ENCODE results near the gene CDPF1. TPM values are rescaled to one million over a fixed set of nuclear protein-coding genes. Genes with fewer than 3 reads are reported as not detected.
A peak's percentile ranks its signal among the peaks of the same experiment; 100 is the strongest.

CDPF1 gene
- total RNA-seq, 2 experiments from 2014 or later, result 1.6 to 2.6 TPM

- CTCF ChIA-PET, result interaction anchor here (1.2 kb wide), 1 partner anchor 34 kb away, joined by 3 read pairs; the partner anchor contains the start of gene GTSE1
- no peaks in the 10 kb centered on the region for H3K36me3 ChIP-seq (ENCODE audit: insufficient read depth, low read length)
- H3K27ac ChIP-seq (ENCODE audit: low read depth in 1 of 2, low read length in 2 of 2), result no peak overlapping the region
- peaks cover 7% of the 10 kb centered on the region for H3K4me1 Mint-ChIP-seq (ENCODE audit: low read depth)
- peaks cover 0 to 11% of the 10 kb centered on the region in 2 experiments for H3K9me3 ChIP-seq (ENCODE audit: control insufficient read depth in 1 of 2, insufficient read depth in 1 of 2, low read length in 2 of 2)
- TF ChIP-seq, protein P1, sequence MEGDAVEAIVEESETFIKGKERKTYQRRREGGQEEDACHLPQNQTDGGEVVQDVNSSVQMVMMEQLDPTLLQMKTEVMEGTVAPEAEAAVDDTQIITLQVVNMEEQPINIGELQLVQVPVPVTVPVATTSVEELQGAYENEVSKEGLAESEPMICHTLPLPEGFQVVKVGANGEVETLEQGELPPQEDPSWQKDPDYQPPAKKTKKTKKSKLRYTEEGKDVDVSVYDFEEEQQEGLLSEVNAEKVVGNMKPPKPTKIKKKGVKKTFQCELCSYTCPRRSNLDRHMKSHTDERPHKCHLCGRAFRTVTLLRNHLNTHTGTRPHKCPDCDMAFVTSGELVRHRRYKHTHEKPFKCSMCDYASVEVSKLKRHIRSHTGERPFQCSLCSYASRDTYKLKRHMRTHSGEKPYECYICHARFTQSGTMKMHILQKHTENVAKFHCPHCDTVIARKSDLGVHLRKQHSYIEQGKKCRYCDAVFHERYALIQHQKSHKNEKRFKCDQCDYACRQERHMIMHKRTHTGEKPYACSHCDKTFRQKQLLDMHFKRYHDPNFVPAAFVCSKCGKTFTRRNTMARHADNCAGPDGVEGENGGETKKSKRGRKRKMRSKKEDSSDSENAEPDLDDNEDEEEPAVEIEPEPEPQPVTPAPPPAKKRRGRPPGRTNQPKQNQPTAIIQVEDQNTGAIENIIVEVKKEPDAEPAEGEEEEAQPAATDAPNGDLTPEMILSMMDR (IDR thresholded peaks at IDR 0.05), result no peak
- H3K27ac Mint-ChIP-seq, result no peak overlapping the region
- DNase-seq (peak in 4 of 14 experiments; percentile 33 to 63 (median 48)), ATAC-seq (ENCODE audit: poor library complexity) (no peak)
- peaks cover 7% of the 10 kb centered on the region for H3K4me1 ChIP-seq (ENCODE audit: insufficient read depth, low read length)
- no peaks in the 10 kb centered on the region for H3K36me3 Mint-ChIP-seq (ENCODE audit: low read depth)
- H3K27me3 Mint-ChIP-seq, result peaks cover 87% of the 10 kb centered on the region
- no peak overlapping the region for H3K4me3 ChIP-seq (ENCODE audit: low read length)
- intact Hi-C loops (cut with DNase I, micrococcal nuclease), result no loop called here
- POLR2A ChIA-PET, result interaction anchor here (1.4 kb wide), 1 partner anchor 12 kb away, joined by 3 read pairs; the partner anchor contains the start of gene CDPF1
- no peak overlapping the region for H3K4me3 Mint-ChIP-seq
- no peaks in the 10 kb centered on the region for H3K9me3 Mint-ChIP-seq
- H3K27me3 ChIP-seq (ENCODE audit: control insufficient read depth in 1 of 2, insufficient read depth in 2 of 2, low read length in 2 of 2), result peaks cover 26 to 28% of the 10 kb centered on the region in 2 experiments
Observed at GRCh38 chr22:46262449-46263215, 12.5 kb upstream of the CDPF1 start.

DNA sequence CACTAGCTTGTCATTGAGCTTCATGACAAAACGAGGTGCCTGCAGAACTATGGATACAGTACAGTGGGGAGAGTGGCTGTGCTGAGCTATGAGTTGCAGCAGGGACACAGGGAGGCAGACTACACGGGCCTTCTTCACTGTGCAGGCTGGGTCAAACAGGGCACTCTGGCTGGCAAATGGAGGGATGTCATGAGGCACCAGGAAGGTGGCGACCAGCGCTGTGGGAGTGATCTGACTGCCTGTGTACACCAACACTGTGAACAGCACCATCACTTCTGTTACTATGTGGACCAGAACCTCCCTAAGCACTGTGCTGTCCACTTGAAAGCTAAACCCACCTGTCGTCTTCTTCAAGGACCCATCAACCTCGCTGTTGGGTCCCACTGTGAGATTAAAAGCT is 9.9 kb upstream of the CDPF1 start:
- H3K27me3 ChIP-seq (ENCODE audit: control insufficient read depth in 1 of 2, insufficient read depth in 2 of 2, low read length in 2 of 2), result peaks cover 27 to 28% of the 10 kb centered on the region in 2 experiments
- Mint-ChIP-seq H3K4me1 (ENCODE audit: low read depth) (no peaks in the 10 kb centered on the region), H3K27ac (no peak overlapping the region), H3K9me3 (no peaks in the 10 kb centered on the region), H3K36me3 (ENCODE audit: low read depth) (no peaks in the 10 kb centered on the region), H3K4me3 (no peak overlapping the region), H3K27me3 (peaks cover 62% of the 10 kb centered on the region)
- intact Hi-C loops (cut with DNase I, micrococcal nuclease), result no loop called here
- no peak overlapping the region for H3K27ac ChIP-seq (ENCODE audit: low read depth in 1 of 2, low read length in 2 of 2)
- no peaks in the 10 kb centered on the region for H3K36me3 ChIP-seq (ENCODE audit: insufficient read depth, low read length)
- DNase-seq, result no peak
- no peak for ATAC-seq (ENCODE audit: poor library complexity)
- ChIA-PET POLR2A (interaction anchor here (1.7 kb wide), 1 partner anchor 10 kb away, joined by 3 read pairs; no protein-coding TSS in a partner anchor), CTCF (interaction anchor here (0.6 to 1.3 kb wide), 2 partner anchors 117 to 254 kb away, joined by 3 read pairs; no protein-coding TSS in a partner anchor)
- peaks cover 3% of the 10 kb centered on the region for H3K4me1 ChIP-seq (ENCODE audit: insufficient read depth, low read length)
- no peak overlapping the region for H3K4me3 ChIP-seq (ENCODE audit: low read length)
- H3K9me3 ChIP-seq (ENCODE audit: control insufficient read depth in 1 of 2, insufficient read depth in 1 of 2, low read length in 2 of 2), result peaks cover 0 to 6% of the 10 kb centered on the region in 2 experiments
- TF ChIP-seq, protein P1 (IDR thresholded peaks at IDR 0.05), result no peak

DNA sequence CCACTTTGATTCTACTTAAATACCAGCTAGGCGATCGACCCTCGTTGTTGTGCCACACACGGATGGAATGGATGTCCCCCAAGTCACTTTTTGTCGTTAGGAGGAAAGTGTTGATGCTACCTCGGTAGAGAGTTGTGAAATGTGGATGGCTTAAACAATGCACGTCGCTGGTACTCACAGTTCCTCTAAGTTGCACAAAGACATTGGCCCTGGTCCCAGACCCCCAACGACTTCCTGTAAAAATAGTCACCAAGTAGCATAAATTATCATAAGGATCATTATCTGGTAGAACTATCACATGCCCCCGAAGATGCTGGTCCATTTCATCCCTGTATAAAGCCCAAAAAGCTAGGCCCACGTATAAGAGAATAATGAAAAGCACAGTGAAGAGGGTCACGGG is 9.3 kb upstream of the CDPF1 start:
- Mint-ChIP-seq H3K4me1 (ENCODE audit: low read depth) (no peaks in the 10 kb centered on the region), H3K27me3 (peaks cover 55% of the 10 kb centered on the region), H3K27ac (no peak overlapping the region), H3K9me3 (no peaks in the 10 kb centered on the region), H3K4me3 (no peak overlapping the region), H3K36me3 (ENCODE audit: low read depth) (no peaks in the 10 kb centered on the region)
- Histone ChIP-seq H3K27ac (ENCODE audit: low read depth in 1 of 2, low read length in 2 of 2) (no peak overlapping the region), H3K27me3 (ENCODE audit: control insufficient read depth in 1 of 2, insufficient read depth in 2 of 2, low read length in 2 of 2) (peaks cover 27 to 28% of the 10 kb centered on the region in 2 experiments), H3K36me3 (ENCODE audit: insufficient read depth, low read length) (no peaks in the 10 kb centered on the region), H3K4me3 (ENCODE audit: low read length) (no peak overlapping the region), H3K9me3 (ENCODE audit: control insufficient read depth in 1 of 2, insufficient read depth in 1 of 2, low read length in 2 of 2) (peaks cover 0 to 6% of the 10 kb centered on the region in 2 experiments), H3K4me1 (ENCODE audit: insufficient read depth, low read length) (peaks cover 3% of the 10 kb centered on the region)
- no peak for ATAC-seq (ENCODE audit: poor library complexity)
- DNase-seq, result no peak
- CTCF ChIA-PET, result interaction anchor here (0.6 to 1.3 kb wide), 2 partner anchors 116 to 253 kb away, joined by 3 read pairs; no protein-coding TSS in a partner anchor
- intact Hi-C loops (cut with DNase I, micrococcal nuclease), result no loop called here
- TF ChIP-seq, protein P1 (IDR thresholded peaks at IDR 0.05), result no peak
- POLR2A ChIA-PET, result no interaction called here
